HG02938 (cell line): ENCODE results near the gene RNF144A.

Source experiments
- ATAC-seq: cut with Tn5 transposase; IDR thresholded peaks from one replicate; pipeline ENCODE4 v1.9.1; 2021; ENCODE audit warnings: mild to moderate bottlenecking, moderate library complexity; ENCODE audit not compliant: unreplicated experiment

RNF144A gene

DNA sequence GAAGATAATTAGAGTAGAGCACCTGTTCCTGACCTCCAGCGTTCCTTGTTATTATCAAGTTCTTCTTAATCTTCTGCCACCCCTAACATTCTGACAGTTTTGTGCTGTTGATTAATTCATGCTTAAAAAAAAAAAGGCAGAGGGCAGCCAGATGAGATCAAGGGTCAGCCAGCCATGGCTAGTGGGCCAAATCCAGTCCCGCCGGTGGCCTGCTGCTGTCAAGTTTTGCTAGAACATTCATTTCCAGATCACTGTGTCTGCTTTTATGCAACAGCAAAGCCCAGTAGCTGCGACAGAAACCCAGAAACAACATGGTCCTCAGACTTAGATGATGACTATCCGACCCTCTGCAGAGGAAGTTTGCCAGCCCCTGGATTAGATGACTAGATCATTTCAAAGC, 101.6 kb downstream of the RNF144A start:
- ATAC-seq: no peak

GRCh38 chr2:7019191-7019590, 102.0 kb downstream of the RNF144A start:
- ATAC-seq: no peak

DNA sequence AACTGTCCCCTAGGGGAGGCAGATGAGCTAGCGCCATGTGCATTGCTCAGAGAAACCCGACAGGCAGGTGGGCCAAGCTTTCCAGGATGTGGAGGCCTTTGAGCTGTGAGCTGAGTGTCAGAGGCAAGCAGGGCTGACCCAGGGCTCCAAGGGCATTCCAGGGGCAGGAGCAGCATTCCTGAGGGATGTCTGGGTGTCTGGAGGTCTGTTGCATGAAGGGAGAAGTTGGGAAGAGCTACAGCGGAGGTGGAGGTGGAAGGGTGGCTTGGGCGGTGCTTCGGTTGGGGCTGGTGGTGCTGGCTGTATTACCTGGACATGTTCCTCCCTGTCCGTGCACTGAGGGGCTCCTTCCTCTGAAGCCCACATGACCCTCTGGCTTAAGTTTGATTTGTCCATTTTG, 102.8 kb downstream of the RNF144A start:
- ATAC-seq: no peak

DNA sequence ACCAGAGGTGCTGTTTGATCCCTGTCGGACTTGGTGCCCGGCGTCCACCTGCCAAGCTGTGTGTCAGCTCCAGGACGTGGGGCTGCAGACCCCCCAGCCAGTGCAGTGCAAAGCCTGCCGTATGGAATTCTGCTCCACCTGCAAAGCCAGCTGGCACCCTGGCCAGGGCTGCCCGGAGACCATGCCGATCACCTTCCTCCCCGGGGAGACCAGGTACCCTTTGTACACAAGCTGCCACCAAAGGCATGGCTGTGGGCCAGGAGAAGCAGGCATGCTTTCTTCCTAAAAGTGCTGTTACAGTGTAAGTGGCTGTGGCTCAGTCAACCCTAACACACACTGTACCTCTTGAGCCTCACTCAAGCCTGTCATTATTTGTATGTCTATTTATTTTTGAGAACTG, 103.3 kb downstream of the RNF144A start:
- ATAC-seq: no peak

DNA sequence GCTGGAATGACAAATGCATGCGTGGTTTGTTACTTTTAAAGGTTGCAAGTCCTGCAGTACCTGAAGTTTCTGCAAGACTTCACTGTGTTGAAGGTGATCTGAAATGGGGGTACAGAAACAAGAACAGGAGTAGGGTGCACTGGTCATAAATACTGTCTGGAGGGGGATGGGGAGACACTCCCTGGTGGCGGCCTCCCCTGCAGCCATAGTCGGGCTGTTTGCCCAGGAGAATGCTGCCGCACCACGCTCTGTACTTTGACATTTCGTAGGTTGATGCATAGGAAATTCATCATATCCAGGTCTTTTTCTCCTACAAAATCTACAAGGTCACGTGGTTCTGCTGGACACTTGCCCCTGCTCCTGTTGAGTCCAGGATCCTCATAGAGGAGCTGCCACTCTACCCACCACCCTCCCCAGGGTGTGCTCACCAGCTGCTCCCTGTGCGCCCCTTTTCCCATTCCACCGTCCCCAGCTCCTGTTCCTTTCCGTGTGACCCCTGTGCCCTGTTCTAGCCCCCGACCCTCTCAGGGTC, 103.8 kb downstream of the RNF144A start:
- ATAC-seq: no peak

DNA sequence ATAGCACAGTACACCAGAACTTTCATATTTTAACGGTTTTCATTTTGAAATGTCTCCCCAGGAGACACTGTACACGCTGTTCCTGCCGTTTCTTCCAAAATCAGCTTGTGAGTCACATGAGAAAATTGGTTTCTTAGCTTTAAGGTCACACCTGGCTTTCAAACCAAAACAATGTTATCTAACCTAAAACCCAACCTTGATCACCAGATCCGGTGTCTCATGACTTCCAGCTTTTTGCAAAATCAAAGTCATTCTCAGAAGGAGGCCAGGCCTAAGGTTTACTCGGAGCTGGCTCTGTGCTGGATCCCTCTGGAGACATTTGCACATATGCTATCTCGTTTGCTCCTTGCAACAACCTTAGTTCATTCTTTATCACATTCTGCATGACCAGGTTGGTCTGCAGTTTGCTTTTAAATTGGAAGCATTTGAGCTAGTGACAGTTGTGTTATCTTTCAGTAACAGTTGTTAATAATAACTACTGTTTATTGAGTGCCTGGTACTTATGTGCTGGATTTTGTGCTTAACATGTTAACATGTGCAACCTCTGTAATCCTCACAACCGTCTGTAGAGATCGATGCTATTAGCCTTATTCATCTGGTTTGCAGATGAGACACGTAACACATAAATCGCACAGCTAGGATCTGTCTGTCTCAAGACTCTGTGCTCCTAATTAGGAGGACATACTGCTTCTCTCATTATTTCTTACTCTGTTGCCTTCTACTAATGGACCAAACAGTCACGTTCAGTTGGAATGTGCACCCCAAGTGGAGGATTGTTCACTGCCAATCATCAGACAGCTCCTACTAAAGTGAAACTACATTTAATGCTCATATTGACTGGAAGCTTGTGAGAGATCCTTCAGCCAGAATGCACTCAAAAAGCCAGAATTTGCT, 105.5 kb downstream of the RNF144A start:
- no peak for ATAC-seq

DNA sequence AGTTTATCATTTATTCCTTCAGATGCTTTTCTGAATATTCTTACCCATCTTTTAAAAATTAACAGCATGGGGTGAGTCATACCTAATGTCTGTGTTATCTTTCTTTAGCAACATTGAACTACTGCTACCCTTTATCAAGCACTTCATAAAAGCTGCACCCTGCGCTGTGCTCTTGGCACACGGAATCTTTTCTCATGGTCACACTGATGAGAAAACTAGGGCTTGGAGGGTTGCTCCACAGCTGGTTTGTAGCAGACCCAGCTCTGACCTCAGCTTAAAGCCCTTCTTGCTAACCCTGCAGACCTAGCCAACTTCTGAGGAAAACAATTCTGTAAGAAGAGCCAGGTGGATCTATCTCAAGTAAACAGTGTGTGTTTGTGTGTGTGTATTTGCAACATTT, 106.3 kb downstream of the RNF144A start:
- ATAC-seq: no peak

GRCh38 chr2:7024261-7024660, 107.0 kb downstream of the RNF144A start:
- ATAC-seq: no peak

DNA sequence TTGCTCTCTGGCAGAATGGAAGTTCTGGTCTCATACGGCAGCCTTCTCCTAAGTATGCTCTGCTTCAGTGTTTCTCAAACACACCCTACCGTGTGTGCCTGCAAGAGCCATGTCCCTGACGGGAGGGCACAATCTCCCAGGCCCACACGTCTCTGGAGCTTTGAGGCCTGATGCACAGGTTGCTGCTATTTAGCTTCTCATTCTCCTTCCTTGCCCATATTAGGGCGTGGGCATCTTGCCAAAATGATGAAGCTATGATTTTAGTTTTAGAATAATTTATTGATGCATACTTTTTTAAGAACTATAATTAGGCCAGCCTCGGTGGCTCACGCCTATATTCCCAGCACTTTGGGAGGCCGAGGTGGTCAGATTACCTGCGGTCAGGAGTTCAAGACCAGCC, 107.9 kb downstream of the RNF144A start:
- ATAC-seq: no peak

- ATAC-seq: no peak
Measured at GRCh38 chr2:7026742-7027141, 109.5 kb downstream of the RNF144A start.

GRCh38 chr2:7027411-7027810, 110.2 kb downstream of the RNF144A start:
- no peak for ATAC-seq

- ATAC-seq: no peak
Measured at GRCh38 chr2:7027956-7028655, 110.9 kb downstream of the RNF144A start.

DNA sequence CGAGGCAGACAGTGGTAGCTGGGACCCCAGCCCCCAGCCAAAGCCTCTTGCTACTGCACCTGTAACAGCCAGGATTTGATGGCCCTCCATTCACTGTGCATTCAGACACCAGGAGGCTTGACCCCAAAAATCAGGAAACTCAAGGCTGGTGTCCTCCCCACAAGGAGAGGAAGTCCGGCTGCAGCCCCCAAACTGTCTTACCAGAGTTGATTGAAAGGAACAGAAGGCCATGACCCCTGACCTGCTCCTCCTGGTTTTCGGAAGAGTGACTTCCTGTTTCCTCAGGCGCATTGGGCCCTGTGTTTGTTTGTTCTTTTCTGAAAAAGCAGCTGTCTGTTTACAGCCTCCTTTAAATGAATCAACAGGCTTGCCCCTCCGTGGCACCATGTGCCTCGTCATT, 111.6 kb downstream of the RNF144A start:
- ATAC-seq: no peak

GRCh38 chr2:7029291-7030059, 112.3 kb downstream of the RNF144A start:
- ATAC-seq: no peak

DNA sequence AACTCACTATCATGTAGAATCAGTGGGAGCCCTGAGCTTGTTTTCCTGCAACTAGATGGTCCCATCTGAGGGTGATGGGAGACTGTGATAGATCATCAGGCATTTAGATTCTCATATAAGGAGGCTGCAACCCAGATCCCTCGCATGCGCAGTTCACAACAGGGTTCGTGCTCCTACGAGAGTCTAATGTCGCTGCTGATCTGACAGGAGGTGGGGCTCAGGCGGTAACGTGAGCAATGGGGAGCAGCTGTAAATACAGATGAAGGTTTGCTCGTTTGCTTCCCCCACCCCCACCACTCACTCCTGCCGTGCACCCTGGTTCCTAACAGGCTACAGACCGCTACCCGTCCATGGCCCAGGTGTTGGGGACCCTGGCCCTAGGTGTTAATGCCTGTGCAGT, 113.6 kb downstream of the RNF144A start:
- ATAC-seq: no peak

GRCh38 chr2:7031547-7032245, 114.5 kb downstream of the RNF144A start:
- no peak for ATAC-seq

- ATAC-seq: no peak
Measured at GRCh38 chr2:7032371-7032770, 115.2 kb downstream of the RNF144A start.

- no peak for ATAC-seq
Measured at GRCh38 chr2:7033136-7033960, 116.1 kb downstream of the RNF144A start.

- no peak for ATAC-seq
Measured at GRCh38 chr2:7034303-7034702, 117.1 kb downstream of the RNF144A start.

DNA sequence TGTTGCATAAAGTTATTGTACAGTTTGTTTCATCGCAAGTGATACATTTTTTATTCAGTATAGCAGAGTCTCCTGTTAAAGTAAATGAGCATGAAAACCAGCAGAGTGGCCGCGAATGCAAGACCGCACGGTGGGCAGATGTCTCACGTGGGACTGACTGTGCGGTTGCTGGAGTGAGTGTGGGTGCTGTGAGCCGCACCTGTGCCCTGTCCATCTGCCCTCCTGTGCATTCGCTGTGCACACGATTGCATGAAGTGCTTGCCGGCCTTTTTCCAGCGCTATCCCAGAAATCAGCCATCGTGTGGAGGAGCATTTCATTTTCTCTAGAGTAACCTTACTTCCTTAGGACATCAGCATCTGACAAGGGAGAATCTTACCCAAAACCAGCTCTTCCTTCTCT, 118.7 kb downstream of the RNF144A start:
- ATAC-seq: no peak
